NCI-H2029 (cell line): ENCODE results near the gene TM4SF4.
"Not testable (repeated sequence)": the region's sequence is repeated elsewhere in the genome, so short reads cannot be mapped to it uniquely, and the experiment has no call there.

Source experiments
- DNase-seq: peaks from one replicate; lab custom pipeline; 2025; lab: John Stamatoyannopoulos, UW

The TM4SF4 gene

GRCh38 chr3:149474250-149474817, at the start of gene TM4SF4:
TM4SF4 (plus strand) TSS chr3:149474697; CDS start chr3:149474878, 181 bp downstream.
- DNase-seq = no peak

GRCh38 chr3:149424918-149425317, 49.6 kb upstream of the TM4SF4 start:
- DNase-seq = no peak

GRCh38 chr3:149426325-149426724, 48.2 kb upstream of the TM4SF4 start:
- DNase-seq = no peak

GRCh38 chr3:149428087-149428486, 46.4 kb upstream of the TM4SF4 start:
- DNase-seq = no peak

GRCh38 chr3:149430216-149430615, 44.3 kb upstream of the TM4SF4 start:
- no peak for DNase-seq

GRCh38 chr3:149432149-149432548, 42.3 kb upstream of the TM4SF4 start:
- no peak for DNase-seq

GRCh38 chr3:149435996-149436885, 38.3 kb upstream of the TM4SF4 start:
- DNase-seq = no peak

- DNase-seq = no peak
Observed at GRCh38 chr3:149437286-149437685, 37.2 kb upstream of the TM4SF4 start.

GRCh38 chr3:149437710-149438109, 36.8 kb upstream of the TM4SF4 start:
- DNase-seq = no peak

- DNase-seq = no peak
Observed at GRCh38 chr3:149438981-149439380, 35.5 kb upstream of the TM4SF4 start.

GRCh38 chr3:149441642-149442041, 32.9 kb upstream of the TM4SF4 start:
- DNase-seq = no peak

GRCh38 chr3:149442043-149442442, 32.5 kb upstream of the TM4SF4 start:
- DNase-seq = no peak

GRCh38 chr3:149442851-149443544, 31.5 kb upstream of the TM4SF4 start:
- no peak for DNase-seq

- DNase-seq = no peak
Observed at GRCh38 chr3:149443545-149443912, 31.0 kb upstream of the TM4SF4 start.

- not testable (repeated sequence) for DNase-seq
Observed at GRCh38 chr3:149444867-149445266, 29.6 kb upstream of the TM4SF4 start.

- DNase-seq = no peak
Observed at GRCh38 chr3:149448331-149448831, 26.1 kb upstream of the TM4SF4 start.

- DNase-seq = no peak
Observed at GRCh38 chr3:149449182-149449581, 25.3 kb upstream of the TM4SF4 start.

- DNase-seq = no peak
Observed at GRCh38 chr3:149449799-149450198, 24.7 kb upstream of the TM4SF4 start.

- DNase-seq = no peak
Observed at GRCh38 chr3:149450281-149450680, 24.2 kb upstream of the TM4SF4 start.

- DNase-seq = no peak
Observed at GRCh38 chr3:149452036-149452435, 22.5 kb upstream of the TM4SF4 start.

GRCh38 chr3:149453140-149453805, 21.2 kb upstream of the TM4SF4 start:
- no peak for DNase-seq

GRCh38 chr3:149454746-149455145, 19.8 kb upstream of the TM4SF4 start:
- no peak for DNase-seq
